Activated naive CD8-positive, alpha-beta T cell (primary cell): ENCODE data around the gene FUNDC2.
A peak's percentile ranks its signal among the peaks of the same experiment; 100 is the strongest.

ENCODE experiments used
- H3K27ac Mint-ChIP-seq: one replicate; pipeline ENCODE4 v1.8.0; 2021; ENCODE audit warnings: mixed read lengths
- H3K27me3 Mint-ChIP-seq: one replicate; pipeline ENCODE4 v1.8.0; 2021; ENCODE audit warnings: mixed read lengths
- H3K36me3 Mint-ChIP-seq: one replicate; pipeline ENCODE4 v1.8.0; 2021; ENCODE audit warnings: mixed read lengths
- H3K4me1 Mint-ChIP-seq: one replicate; pipeline ENCODE4 v1.8.0; 2021; ENCODE audit warnings: low read depth, mixed read lengths
- H3K4me3 Mint-ChIP-seq: one replicate; pipeline ENCODE4 v1.8.0; 2021; ENCODE audit warnings: mild to moderate bottlenecking, mixed read lengths
- H3K9me3 Mint-ChIP-seq: one replicate; pipeline ENCODE4 v1.8.0; 2021; ENCODE audit warnings: low read depth, mixed read lengths

Gene FUNDC2

DNA sequence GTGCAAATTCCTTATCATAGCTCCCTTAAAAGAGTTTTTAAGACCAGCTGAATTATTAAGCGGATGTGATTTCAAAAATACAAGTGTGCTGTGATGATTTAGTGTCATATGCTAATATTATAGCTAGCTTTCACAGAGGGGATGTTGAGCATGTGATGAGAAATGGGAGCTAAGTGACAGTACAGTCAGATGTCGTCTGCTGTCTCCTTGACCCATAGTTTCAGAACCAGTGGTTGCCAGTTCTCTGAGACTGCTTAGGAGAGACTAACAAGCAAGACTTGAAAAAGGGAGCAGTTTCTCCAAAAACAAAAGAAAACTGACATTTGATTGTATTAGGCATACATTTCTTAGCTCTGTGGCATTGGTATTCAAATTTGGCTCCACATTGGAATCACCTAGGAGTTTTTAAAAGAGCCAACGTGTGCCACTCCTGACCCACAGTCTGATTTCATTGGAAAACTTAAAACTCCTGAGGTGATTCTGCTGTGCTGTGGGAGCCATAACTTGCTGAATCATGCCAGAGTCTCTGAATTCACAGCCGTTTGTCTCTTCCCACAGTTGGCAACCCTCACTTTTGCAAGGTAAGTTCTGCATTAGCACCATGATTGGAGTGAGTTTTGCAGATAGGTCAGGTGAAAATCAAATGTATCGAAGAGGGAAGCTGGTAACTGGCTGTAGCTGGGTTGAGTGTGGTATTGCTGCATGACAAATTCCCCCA is 20.3 kb downstream of the FUNDC2 start:
- Mint-ChIP-seq H3K4me1 (peaks cover 40% of the 10 kb centered on the region), H3K9me3 (no peaks in the 10 kb centered on the region), H3K27me3 (no peaks in the 10 kb centered on the region), H3K27ac (no peak overlapping the region), H3K4me3 (no peak overlapping the region), H3K36me3 (peaks cover 3% of the 10 kb centered on the region)

DNA sequence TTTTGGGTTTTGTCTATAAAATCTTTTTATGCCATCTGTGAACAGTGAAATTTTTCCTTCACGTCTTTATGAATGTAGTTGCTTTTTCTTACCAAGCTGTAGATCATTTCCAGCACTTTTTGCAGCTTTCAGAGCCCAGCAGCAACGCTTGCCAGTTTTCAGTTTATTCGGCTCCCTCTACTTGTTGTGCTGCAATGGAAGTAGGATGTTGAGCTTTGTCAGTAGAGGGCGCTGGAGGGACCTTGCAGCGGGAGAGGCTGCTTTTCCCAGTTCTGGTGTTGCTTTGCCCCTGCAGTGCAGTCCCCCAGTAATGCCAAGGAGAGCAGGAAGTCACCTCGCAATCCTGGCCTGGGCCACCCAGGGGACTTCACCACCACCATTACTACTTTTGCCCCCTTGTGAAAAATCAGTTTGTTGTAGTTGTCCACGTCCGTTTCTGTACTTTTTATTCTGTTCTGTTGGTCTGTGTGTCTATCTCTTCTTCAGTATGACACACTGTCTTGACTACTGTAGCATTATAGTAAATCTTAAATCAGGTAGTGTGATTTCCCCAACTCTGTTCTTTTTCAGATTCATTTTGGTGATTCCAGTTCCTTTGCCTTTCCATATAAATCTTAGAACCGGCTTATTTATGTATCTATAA is 22.5 kb downstream of the FUNDC2 start:
- Mint-ChIP-seq H3K4me3 (no peak overlapping the region), H3K36me3 (peaks cover 3% of the 10 kb centered on the region), H3K27ac (peak overlapping the region; percentile 59), H3K4me1 (peaks cover 39% of the 10 kb centered on the region), H3K9me3 (no peaks in the 10 kb centered on the region), H3K27me3 (no peaks in the 10 kb centered on the region)

DNA sequence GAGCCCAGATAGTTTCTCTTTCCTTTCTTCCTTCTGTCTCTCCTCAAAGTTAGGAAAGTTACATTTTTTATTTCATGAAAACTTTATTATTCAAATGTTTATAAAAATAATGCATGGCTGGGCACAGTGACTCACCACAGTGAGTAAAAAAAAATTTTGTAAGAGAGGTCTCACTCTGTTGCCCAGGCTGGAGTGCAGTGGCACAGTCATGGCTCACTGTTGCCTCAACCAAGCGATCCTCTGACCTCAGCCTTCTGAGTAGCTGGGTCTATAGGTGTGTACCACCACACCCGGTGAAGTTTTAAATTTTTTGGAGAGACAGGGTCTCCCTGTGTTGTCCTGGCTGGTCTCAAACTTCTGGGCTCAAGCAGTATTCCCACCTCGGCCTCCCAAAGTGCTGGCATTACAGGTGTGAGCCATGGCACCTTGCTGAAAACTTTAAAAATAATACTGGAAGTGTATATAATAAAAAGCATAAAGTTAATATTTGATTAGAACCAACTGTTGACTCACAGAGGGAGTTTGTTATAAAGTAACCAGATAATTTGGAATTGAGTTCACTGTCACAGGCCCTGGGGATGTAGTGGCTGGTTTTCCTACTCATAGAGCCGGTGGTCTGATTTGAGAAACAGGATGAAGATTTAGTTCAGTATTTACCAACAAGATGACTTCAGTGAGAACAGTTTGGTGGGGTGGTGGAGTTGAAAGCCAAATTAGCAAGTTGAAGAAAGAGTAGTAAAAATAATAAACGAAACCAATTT is 26.3 kb downstream of the FUNDC2 start:
- no peak overlapping the region for H3K4me3 Mint-ChIP-seq
- no peaks in the 10 kb centered on the region for H3K27me3 Mint-ChIP-seq
- H3K27ac Mint-ChIP-seq: peak overlapping the region; percentile 77
- peaks cover 53% of the 10 kb centered on the region for H3K4me1 Mint-ChIP-seq
- no peaks in the 10 kb centered on the region for H3K36me3 Mint-ChIP-seq
- H3K9me3 Mint-ChIP-seq: no peaks in the 10 kb centered on the region

DNA sequence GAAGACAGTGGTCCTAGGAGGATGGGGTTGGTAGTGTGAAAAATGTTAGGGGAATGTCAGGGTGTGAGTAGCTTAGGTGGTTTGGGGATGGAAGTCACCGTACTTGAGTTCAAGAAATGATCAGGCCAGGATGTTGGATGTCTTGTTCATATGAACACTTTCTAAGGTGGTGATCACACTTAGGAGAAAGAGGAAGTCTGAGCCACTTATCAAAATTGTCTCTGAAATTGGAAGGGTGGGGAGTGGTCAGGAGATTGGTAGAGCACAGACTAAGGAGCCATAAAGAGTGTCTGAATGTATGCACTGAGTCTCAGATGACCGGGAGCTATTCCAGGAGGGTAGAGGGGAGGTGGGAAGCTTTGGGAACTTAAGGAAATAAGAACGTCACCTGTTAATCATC is 27.0 kb downstream of the FUNDC2 start:
- Mint-ChIP-seq H3K36me3 (no peaks in the 10 kb centered on the region), H3K4me3 (no peak overlapping the region), H3K9me3 (no peaks in the 10 kb centered on the region), H3K27ac (peak overlapping the region; percentile 77), H3K27me3 (no peaks in the 10 kb centered on the region), H3K4me1 (peaks cover 49% of the 10 kb centered on the region)

DNA sequence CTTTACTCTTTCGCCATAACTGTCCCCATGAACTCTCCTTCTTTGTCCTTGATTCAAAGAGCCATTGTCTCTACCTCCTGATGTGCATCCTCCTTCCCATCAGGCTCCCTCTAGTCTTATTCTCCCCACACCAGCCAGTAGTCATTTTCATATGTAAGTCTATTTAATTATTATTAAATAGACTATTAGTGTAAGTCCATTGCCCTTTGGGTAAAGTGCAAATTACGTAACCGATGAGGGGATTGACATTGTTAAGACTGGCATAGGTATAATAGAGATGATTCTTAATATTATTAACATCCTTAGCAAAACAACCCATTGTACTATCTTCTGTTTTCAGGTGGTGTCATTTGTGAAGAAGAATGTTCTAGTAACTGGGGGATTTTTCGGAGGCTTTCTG is 27.6 kb downstream of the FUNDC2 start:
- Mint-ChIP-seq H3K9me3 (no peaks in the 10 kb centered on the region), H3K4me1 (peaks cover 43% of the 10 kb centered on the region), H3K36me3 (no peaks in the 10 kb centered on the region), H3K27me3 (no peaks in the 10 kb centered on the region), H3K4me3 (no peak overlapping the region), H3K27ac (no peak overlapping the region)

DNA sequence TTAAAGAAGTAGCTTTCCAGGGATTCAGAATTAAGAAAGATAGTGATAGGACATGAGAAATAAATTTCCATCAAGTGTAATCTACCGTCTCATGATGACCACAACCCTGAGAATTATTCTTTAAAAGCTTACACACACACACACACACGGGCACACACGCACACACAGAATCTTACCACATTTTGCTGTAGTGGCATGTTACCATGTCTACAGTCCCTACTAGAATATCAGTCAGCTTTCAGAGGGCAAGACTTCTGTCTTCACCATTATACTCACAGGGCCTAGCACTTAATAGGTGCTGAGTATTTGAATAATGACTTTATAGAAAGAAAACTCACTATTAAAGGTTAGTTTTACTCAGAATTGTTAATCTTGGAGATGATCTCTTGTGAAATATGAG is 28.9 kb downstream of the FUNDC2 start:
- H3K36me3 Mint-ChIP-seq: no peaks in the 10 kb centered on the region

DNA sequence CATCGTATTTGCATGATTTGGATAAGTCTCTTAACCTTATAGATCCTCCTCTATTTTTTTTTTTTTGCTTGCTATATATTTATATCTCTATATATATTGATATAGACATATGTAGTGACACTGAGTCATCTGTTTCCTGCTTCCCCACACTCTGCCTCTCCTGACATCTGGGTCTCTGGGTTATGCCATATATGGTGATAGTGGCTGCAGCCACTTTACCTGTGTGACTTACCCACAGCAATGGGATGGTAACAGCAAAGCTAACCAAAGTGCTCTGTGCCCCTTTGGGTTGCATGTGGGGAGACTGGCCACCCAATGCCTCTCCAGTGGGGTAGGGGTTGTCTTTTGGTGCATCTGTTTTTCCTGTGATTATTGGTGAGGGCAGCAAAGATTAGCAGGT is 29.8 kb downstream of the FUNDC2 start:
- Mint-ChIP-seq H3K27ac (no peak overlapping the region), H3K27me3 (no peaks in the 10 kb centered on the region), H3K4me1 (peaks cover 21% of the 10 kb centered on the region)

More for the DNA sequence above, 28.9 kb downstream of the FUNDC2 start:
- no peak overlapping the region for H3K4me3 Mint-ChIP-seq
- no peaks in the 10 kb centered on the region for H3K9me3 Mint-ChIP-seq
- H3K27ac Mint-ChIP-seq: no peak overlapping the region
- peaks cover 31% of the 10 kb centered on the region for H3K4me1 Mint-ChIP-seq
- no peaks in the 10 kb centered on the region for H3K27me3 Mint-ChIP-seq

DNA sequence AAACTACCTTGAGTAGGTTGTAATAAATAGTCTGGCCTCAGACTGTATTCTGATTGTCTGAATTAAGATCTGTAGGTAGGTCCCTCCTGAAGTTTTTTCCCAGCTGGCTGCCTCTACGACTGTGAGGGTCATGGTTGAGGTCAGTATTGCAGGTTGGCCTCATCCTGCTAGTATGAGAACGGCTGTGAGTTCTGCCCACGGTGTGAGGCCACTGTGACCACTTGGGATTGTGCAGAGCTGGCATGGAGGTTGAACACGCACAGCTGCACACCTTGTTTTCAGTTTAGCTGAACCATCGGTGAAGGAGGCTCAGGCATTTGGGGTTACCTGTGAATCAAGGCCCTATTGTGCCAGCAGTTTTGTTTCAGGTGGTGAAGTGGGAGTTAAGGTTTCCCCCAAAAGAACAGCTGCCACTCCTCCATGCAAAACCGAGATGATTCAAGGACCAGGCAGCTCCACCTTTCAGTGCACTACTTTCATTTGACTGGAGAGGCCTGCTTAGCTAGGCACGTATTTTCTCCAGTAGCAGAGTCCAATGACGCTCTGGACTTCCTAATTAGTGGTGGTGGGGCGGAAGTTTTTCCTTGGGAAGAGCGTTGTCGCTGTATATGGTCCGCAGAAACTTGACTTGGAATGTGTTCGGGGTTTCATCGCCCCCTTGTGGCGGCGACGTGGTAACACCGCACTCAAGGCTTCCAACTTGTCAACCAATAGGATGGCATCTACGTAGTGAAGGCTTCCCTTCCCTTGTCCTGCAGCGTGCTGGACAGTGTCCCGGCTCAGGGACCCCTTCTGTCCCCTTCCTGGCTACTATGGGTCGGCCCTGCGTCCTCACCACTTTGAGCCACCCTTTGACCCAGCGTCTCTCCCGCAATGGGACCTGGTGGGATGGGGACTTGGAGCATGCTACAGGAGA is 30.5 kb downstream of the FUNDC2 start:
- Mint-ChIP-seq H3K27ac (no peak overlapping the region), H3K4me1 (peaks cover 17% of the 10 kb centered on the region), H3K36me3 (no peaks in the 10 kb centered on the region), H3K27me3 (no peaks in the 10 kb centered on the region), H3K9me3 (no peaks in the 10 kb centered on the region), H3K4me3 (peak overlapping the region; percentile 57)

More for the DNA sequence above, 29.8 kb downstream of the FUNDC2 start:
- Mint-ChIP-seq H3K9me3 (no peaks in the 10 kb centered on the region), H3K36me3 (no peaks in the 10 kb centered on the region), H3K4me3 (no peak overlapping the region)

DNA sequence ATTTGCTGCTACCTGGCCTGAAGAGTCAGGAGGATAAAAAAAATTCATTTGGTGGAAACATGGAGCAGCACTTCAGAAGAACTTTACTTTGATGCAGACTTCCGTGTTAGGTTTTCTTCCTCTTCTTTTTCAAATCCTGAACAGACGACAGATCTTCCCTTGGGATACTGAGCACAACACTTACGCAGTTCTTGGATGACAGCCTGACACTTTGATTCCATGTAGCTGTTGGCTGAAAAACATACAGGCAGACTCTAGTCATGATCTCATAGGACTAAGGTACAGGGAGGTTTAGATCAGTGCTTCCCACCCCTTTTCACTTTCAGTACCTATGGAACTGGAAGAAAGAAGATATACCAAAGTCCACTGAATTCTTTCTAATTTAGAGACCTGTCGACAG is 35.1 kb downstream of the FUNDC2 start:
- no peaks in the 10 kb centered on the region for H3K36me3 Mint-ChIP-seq
- no peaks in the 10 kb centered on the region for H3K9me3 Mint-ChIP-seq
- no peak overlapping the region for H3K4me3 Mint-ChIP-seq
- H3K27ac Mint-ChIP-seq: no peak overlapping the region
- no peaks in the 10 kb centered on the region for H3K27me3 Mint-ChIP-seq
- H3K4me1 Mint-ChIP-seq: peaks cover 9% of the 10 kb centered on the region

DNA sequence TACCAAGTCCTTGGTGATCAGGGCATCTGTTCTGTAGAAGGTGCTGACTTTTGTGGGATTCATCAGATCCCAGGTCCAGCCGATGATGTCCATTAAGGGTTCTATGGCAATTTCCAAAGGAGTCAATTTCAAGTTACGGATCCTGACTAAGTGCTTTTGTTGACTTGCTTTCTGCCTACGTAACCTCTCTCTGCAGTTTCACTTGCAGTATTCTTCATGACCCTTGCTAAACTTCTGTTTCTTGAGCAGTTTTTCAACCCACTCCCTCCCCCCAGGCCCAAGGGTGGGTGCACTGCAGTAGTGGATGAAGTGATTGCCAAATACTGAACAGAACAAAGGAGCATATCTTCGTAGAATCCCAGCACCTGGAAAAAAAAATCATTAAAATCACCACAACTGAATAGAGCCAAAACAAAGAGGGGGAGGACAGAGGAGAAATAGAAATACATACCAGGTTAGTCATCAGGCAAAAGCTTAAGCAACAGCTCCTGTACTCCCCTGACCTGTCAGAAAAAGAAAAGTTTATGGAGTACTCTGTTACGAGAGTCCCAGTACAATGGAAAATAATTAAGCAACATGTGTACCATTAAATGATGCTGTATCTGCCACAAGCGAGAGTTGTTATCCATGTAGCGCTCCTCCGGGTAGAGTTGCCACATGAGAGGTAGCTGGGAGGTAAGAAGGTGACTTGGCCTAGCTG is 38.5 kb downstream of the FUNDC2 start:
- no peak overlapping the region for H3K27ac Mint-ChIP-seq
- no peaks in the 10 kb centered on the region for H3K36me3 Mint-ChIP-seq
- peaks cover 24% of the 10 kb centered on the region for H3K4me1 Mint-ChIP-seq
- no peaks in the 10 kb centered on the region for H3K27me3 Mint-ChIP-seq
- H3K4me3 Mint-ChIP-seq: no peak overlapping the region
- H3K9me3 Mint-ChIP-seq: no peaks in the 10 kb centered on the region

DNA sequence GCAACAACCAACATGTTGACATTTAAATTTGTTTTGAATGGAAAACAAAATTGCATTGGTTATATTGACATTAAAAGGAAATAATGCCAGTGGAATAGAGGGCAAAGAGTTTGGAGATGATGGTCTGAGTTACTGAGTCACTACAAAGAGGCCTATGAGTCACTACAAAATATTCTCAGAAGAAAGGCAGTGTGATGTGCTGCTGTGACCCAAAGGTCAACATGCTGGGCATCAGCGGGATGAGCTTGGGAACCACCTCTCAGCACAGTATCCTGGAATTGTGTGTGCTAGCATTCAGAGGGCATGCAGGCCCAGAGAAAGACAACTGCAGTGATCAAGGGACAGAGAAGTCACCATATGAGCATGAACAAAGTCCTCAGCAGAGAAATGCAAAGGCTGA is 41.5 kb downstream of the FUNDC2 start:
- Mint-ChIP-seq H3K27ac (no peak overlapping the region), H3K27me3 (no peaks in the 10 kb centered on the region), H3K9me3 (no peaks in the 10 kb centered on the region), H3K4me3 (no peak overlapping the region), H3K36me3 (no peaks in the 10 kb centered on the region), H3K4me1 (peaks cover 35% of the 10 kb centered on the region)

DNA sequence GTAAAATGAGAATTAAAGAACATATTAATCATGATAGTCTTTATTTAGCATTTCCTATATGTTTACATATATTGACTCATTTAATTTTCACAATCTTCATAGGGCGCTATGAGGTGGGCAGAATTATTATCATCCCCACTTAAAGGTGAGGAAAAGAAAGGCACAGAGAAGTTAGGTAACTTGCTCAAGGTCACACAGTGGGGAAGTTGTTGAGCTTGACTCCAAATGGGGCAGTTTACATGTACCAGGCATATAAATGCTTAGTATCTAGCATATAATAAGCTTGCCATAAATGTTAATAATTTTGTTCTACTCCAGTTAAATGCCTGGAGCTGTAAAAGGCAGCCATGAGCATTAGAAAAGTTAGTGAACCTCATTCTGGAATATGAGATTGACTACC is 42.8 kb downstream of the FUNDC2 start:
- H3K27ac Mint-ChIP-seq: no peak overlapping the region
- peaks cover 3% of the 10 kb centered on the region for H3K36me3 Mint-ChIP-seq
- peaks cover 47% of the 10 kb centered on the region for H3K4me1 Mint-ChIP-seq
- no peaks in the 10 kb centered on the region for H3K9me3 Mint-ChIP-seq
- H3K4me3 Mint-ChIP-seq: peak overlapping the region; percentile 90
- no peaks in the 10 kb centered on the region for H3K27me3 Mint-ChIP-seq

DNA sequence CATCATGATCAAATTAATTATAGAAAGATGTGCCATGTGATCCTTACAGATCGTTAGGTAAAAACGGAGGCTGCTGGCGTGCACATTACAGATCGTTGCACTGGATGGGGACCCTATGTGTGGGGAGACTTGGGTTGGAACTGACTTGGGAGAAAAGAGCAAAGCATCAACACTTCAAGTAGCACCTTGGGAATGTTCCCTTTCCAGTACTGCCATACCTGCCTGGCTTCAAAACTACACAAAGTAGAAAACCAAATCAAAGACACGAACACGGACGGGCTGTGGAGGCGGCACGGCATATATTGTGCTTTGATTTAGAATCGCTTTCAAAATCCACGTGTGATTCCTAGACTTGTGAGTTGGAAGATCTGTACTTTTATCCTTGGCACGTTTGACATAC is 43.4 kb downstream of the FUNDC2 start:
- H3K36me3 Mint-ChIP-seq: peaks cover 3% of the 10 kb centered on the region
- peaks cover 49% of the 10 kb centered on the region for H3K4me1 Mint-ChIP-seq
- H3K4me3 Mint-ChIP-seq: peak overlapping the region; percentile 90
- peak overlapping the region; percentile 80 for H3K27ac Mint-ChIP-seq
- no peaks in the 10 kb centered on the region for H3K27me3 Mint-ChIP-seq
- no peaks in the 10 kb centered on the region for H3K9me3 Mint-ChIP-seq

DNA sequence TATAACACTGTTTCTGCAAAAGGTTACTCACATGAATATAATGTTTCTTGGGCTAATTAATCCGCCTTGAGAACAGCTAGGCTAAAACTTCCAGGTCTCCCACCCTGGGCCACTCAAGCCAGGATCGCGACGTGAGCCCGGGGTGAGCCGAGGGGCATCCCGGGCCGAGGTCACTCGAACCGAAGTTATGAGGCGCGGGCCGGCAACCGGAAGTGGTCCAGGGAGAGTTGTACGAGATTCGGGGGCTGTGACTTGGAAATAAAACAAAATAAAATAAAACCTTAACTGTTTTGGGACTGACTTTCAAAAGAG is 44.0 kb downstream of the FUNDC2 start:
- Mint-ChIP-seq H3K36me3 (peaks cover 3% of the 10 kb centered on the region), H3K9me3 (no peaks in the 10 kb centered on the region), H3K27me3 (no peaks in the 10 kb centered on the region), H3K4me1 (peaks cover 54% of the 10 kb centered on the region), H3K27ac (peak overlapping the region; percentile 82), H3K4me3 (peak overlapping the region; percentile 90)
